PC-3 (cell line): ENCODE data around the gene COMMD3. TPM values are rescaled to one million over a fixed set of nuclear protein-coding genes. Genes with fewer than 3 reads are reported as not detected.

Source experiments
- ATAC-seq: fragments of 200-7000 bp; cut with Tn5 transposase; 2 replicates; pipeline ENCODE4 v1.9.1; 2020; ENCODE audit warnings: mild to moderate bottlenecking, moderate library complexity
- BruUV-seq: library from RNA; stranded (reverse); fragments of 400-500 nt; replicated peaks from 2 replicates; lab custom pipeline; 2021; lab: Mats Ljungman, UMichigan
- CTCF ChIA-PET: fragments of 300-600 bp; sonication (Branson Sonifier 250); formaldehyde crosslinking; loops from one replicate; lab custom pipeline; 2022; ENCODE audit warnings: antibody characterized with exemption; lab: Charles Lee
- POLR2A ChIA-PET: fragments of 300-600 bp; sonication (Branson Sonifier 250); formaldehyde crosslinking; loops from one replicate; lab custom pipeline; 2022; ENCODE audit warnings: antibody characterized with exemption; ENCODE audit not compliant: unreplicated experiment; lab: Charles Lee
- DNase-seq: peaks from one replicate; pipeline ENCODE4 v3.0.0-alpha.2; 2015
- H2AFZ ChIP-seq: fragments of 300-600 bp; sonication (generic); 2 replicates; pipeline ENCODE4 v1.6.0; 2016; ENCODE audit warnings: antibody characterized with exemption, low read length
- H3F3A ChIP-seq: fragments of 300-600 bp; sonication (generic); one replicate; pipeline ENCODE4 v1.6.0; 2017; ENCODE audit warnings: antibody characterized with exemption, low read length, control low read depth, mild to moderate bottlenecking; ENCODE audit not compliant: unreplicated experiment
- H3K27ac ChIP-seq: fragments of 300-600 bp; sonication (generic); 2 replicates; pipeline ENCODE4 v1.5.1; 2016; ENCODE audit warnings: mild to moderate bottlenecking, low read length
- H3K27me3 ChIP-seq: fragments of 300-600 bp; sonication (generic); 2 replicates; pipeline ENCODE4 v1.6.1; 2016; ENCODE audit warnings: low read length, mixed read lengths
- H3K36me3 ChIP-seq: fragments of 300-600 bp; sonication (generic); 2 replicates; pipeline ENCODE4 v1.6.1; 2016; ENCODE audit warnings: low read depth, mixed run types, low read length, mixed read lengths
- H3K4me1 ChIP-seq: fragments of 300-600 bp; sonication (generic); 2 replicates; pipeline ENCODE4 v1.5.1; 2016; ENCODE audit warnings: low read length; ENCODE audit not compliant: insufficient read depth
- H3K4me2 ChIP-seq: fragments of 300-600 bp; sonication (generic); 2 replicates; pipeline ENCODE4 v1.6.0; 2016; ENCODE audit warnings: low read length
- H3K4me3 ChIP-seq: fragments of 300-600 bp; sonication (generic); 2 replicates; pipeline ENCODE4 v1.5.1; 2016; ENCODE audit warnings: mild to moderate bottlenecking, low read length, mixed read lengths
- H3K79me2 ChIP-seq: fragments of 300-600 bp; sonication (generic); 2 replicates; pipeline ENCODE4 v1.6.1; 2017; ENCODE audit warnings: low read length, mixed read lengths
- H3K9ac ChIP-seq: fragments of 300-600 bp; sonication (generic); 2 replicates; pipeline ENCODE4 v1.6.0; 2016; ENCODE audit warnings: mild to moderate bottlenecking, low read length
- H3K9me2 ChIP-seq: fragments of 300-600 bp; sonication (generic); replicated peaks from 2 replicates; pipeline ENCODE4 v1.6.1; 2016; ENCODE audit warnings: mixed run types, low read length, mixed read lengths
- H3K9me3 ChIP-seq: fragments of 300-600 bp; sonication (generic); 2 replicates; pipeline ENCODE4 v1.6.1; 2016; ENCODE audit warnings: low read length, mixed read lengths
- H4K20me1 ChIP-seq: fragments of 300-600 bp; sonication (generic); 2 replicates; pipeline ENCODE4 v1.6.1; 2016; ENCODE audit warnings: low read length, mixed read lengths
- EZH2 ChIP-seq: fragments of 300-600 bp; sonication (generic); IDR thresholded peaks from one replicate; pipeline ENCODE4 v1.6.1; 2017; ENCODE audit warnings: antibody characterized with exemption, mild to moderate bottlenecking, low read length; ENCODE audit not compliant: unreplicated experiment
- EZH2phosphoT487 ChIP-seq: fragments of 300-600 bp; sonication (generic); IDR thresholded peaks from 2 replicates; pipeline ENCODE4 v1.6.1; 2018; ENCODE audit warnings: mild to moderate bottlenecking, antibody characterized with exemption, low read length, borderline replicate concordance
- intact Hi-C: fragments of 100-400 bp; cut with micrococcal nuclease; formaldehyde crosslinking; loops from 2 replicates; pipeline ENCODE4 v1.9.0; 2023
- total RNA-seq: library from RNA; depleted of rRNA; stranded (reverse); fragments of >200 nt; gene quantifications from 2 replicates; pipeline ENCODE4 v1.2.3, GENCODE V29; 2014
- TF ChIP-seq, protein P1 (sequence below): fragments of 300-600 bp; sonication (generic); conservative IDR thresholded peaks from 2 replicates; pipeline ENCODE4 v1.5.1; 2017; ENCODE audit warnings: antibody characterized with exemption, low read depth, mild to moderate bottlenecking, low read length

The COMMD3 gene
- total RNA-seq, 1 experiment from 2014 or later = 86.4 TPM

DNA sequence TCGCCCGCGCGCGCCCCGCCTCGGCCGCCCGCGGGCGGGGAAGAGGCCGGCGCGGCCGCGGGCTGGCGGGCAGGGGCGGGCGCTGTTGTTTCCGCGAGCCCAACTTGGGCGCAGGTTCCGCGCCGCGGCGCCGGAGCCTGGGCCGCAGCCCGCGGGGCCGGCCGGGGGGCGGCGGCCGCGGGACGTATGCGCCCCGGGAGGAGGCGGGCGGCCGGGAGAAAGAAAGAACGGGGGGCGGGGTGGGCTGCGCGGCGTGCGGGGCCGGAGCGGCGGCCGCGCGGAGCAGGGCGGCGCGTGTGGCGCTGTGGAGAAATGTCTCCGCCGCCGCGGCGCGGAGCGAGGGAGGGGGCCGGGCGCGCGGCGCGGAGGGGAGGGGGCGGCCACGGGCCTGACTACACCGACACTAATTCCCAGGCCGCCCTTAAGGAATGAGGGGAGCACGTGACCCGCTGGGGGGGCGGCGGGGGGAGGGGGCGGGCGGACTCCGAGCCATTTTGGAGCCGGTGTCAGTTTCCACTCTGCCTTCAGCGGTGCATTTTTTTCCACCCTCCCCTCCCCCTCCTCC, 4.5 kb downstream of the COMMD3 start, which contains the start of gene BMI1:
Gene BMI1 (plus strand): TSS at position 509 of the 565 bp plus-strand sequence. CDS start 5,351 bp downstream, outside the sequence.
- Histone ChIP-seq H3K36me3 (no peaks in the 10 kb centered on the region; the same call in 1 of the 2 replicates), H3F3A (no peaks in the 10 kb centered on the region), H3K4me1 (0 out of 2 replicates have a peak, but pooled peaks cover 4% of the 10 kb centered on the region), H3K9me2 (no peaks in the 10 kb centered on the region), H3K27ac (peak within 1 kb of the TSS; percentile 99), H3K4me2 (peak within 1 kb of the TSS; percentile 98), H2AFZ (no peak within 1 kb of the TSS; the same call in 1 of the 2 replicates), H3K9ac (peak within 1 kb of the TSS; percentile 100), H3K9me3 (no peaks in the 10 kb centered on the region), H3K27me3 (no peaks in the 10 kb centered on the region), H3K79me2 (peaks cover 86% of the 10 kb centered on the region), H4K20me1 (peaks cover 10% of the 10 kb centered on the region), H3K4me3 (peak within 1 kb of the TSS; percentile 92)
- peak; percentile 77 for DNase-seq
- BruUV-seq = no TSS peak
- intact Hi-C loops = loop anchor here (5.0 kb wide), 1 partner anchor 302 kb away; no protein-coding TSS in a partner anchor
- peak; percentile 36 for ATAC-seq
- TF ChIP-seq EZH2phosphoT487 (no peak), EZH2 (no peak)
- TF ChIP-seq, protein P1, sequence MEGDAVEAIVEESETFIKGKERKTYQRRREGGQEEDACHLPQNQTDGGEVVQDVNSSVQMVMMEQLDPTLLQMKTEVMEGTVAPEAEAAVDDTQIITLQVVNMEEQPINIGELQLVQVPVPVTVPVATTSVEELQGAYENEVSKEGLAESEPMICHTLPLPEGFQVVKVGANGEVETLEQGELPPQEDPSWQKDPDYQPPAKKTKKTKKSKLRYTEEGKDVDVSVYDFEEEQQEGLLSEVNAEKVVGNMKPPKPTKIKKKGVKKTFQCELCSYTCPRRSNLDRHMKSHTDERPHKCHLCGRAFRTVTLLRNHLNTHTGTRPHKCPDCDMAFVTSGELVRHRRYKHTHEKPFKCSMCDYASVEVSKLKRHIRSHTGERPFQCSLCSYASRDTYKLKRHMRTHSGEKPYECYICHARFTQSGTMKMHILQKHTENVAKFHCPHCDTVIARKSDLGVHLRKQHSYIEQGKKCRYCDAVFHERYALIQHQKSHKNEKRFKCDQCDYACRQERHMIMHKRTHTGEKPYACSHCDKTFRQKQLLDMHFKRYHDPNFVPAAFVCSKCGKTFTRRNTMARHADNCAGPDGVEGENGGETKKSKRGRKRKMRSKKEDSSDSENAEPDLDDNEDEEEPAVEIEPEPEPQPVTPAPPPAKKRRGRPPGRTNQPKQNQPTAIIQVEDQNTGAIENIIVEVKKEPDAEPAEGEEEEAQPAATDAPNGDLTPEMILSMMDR = no peak
- POLR2A ChIA-PET = no interaction called here
- CTCF ChIA-PET = no interaction called here

DNA sequence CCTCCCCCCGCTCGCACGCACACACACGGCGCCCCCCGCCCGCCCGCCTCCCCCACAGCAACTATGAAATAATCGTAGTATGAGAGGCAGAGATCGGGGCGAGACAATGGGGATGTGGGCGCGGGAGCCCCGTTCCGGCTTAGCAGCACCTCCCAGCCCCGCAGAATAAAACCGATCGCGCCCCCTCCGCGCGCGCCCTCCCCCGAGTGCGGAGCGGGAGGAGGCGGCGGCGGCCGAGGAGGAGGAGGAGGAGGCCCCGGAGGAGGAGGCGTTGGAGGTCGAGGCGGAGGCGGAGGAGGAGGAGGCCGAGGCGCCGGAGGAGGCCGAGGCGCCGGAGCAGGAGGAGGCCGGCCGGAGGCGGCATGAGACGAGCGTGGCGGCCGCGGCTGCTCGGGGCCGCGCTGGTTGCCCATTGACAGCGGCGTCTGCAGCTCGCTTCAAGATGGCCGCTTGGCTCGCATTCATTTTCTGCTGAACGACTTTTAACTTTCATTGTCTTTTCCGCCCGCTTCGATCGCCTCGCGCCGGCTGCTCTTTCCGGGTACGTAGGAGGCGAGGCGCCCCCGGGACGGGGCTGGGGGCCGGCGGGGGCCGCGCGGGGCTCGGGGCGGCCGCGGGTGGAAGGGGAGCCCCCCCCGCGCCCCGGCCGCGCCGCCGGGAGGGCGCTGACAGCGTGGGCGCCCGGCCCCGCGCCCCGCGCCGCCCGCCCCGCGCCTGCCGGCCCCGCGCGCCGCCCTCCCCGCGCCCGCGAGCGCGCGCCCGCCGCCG, 5.2 kb downstream of the COMMD3 start:
- peaks cover 88% of the 10 kb centered on the region for H3K79me2 ChIP-seq
- ChIA-PET CTCF (no interaction called here), POLR2A (no interaction called here)
- H3K4me2 ChIP-seq = peak overlapping the region; percentile 56
- TF ChIP-seq EZH2 (no peak), EZH2phosphoT487 (peak; percentile 59; the same call in 1 of the 2 replicates)
- TF ChIP-seq, protein P1 = no peak
- H3K27me3 ChIP-seq = no peaks in the 10 kb centered on the region
- H2AFZ ChIP-seq = no peak overlapping the region; the same call in 1 of the 2 replicates
- peak; percentile 70 for DNase-seq
- H3K4me3 ChIP-seq = peak overlapping the region; percentile 78
- H3K9me3 ChIP-seq = no peaks in the 10 kb centered on the region
- peaks cover 2% of the 10 kb centered on the region for H3K36me3 ChIP-seq
- peaks cover 7% of the 10 kb centered on the region for H3K4me1 ChIP-seq
- peak overlapping the region; percentile 97 for H3K9ac ChIP-seq
- BruUV-seq = no TSS peak
- no peaks in the 10 kb centered on the region for H3K9me2 ChIP-seq
- peak overlapping the region; percentile 92 for H3K27ac ChIP-seq
- H4K20me1 ChIP-seq = peaks cover 14% of the 10 kb centered on the region
- H3F3A ChIP-seq = no peaks in the 10 kb centered on the region
- peak; percentile 4 for ATAC-seq
- intact Hi-C loops = loop anchor here (5.0 kb wide), 1 partner anchor 301 kb away; no protein-coding TSS in a partner anchor
